ENCODE results near the gene FETUB.
"Not testable (repeated sequence)": the region's sequence is repeated elsewhere in the genome, so short reads cannot be mapped to it uniquely, and the experiment has no call there.

Gene FETUB

GRCh38 chr3:186665625-186666188 lies 25.5 kb downstream of the FETUB start, which contains the start of gene HRG:
Gene HRG, plus strand, starts transcription at chr3:186666014. Its CDS starts 18 bp downstream, at chr3:186666032.
- Histone ChIP-seq H3K4me3 (no peak within 1 kb of the TSS), H3K27ac (no peak within 1 kb of the TSS)

GRCh38 chr3:186668426-186668825 lies 28.2 kb downstream of the FETUB start:
- Histone ChIP-seq H3K4me3 (no peak overlapping the region), H3K27ac (no peak overlapping the region)

GRCh38 chr3:186669378-186670084 lies 29.3 kb downstream of the FETUB start:
- no peak overlapping the region for H3K4me3 ChIP-seq
- no peak overlapping the region for H3K27ac ChIP-seq

- Histone ChIP-seq H3K27ac (no peak overlapping the region), H3K4me3 (no peak overlapping the region)
Measured at GRCh38 chr3:186670155-186670554, 30.0 kb downstream of the FETUB start.

GRCh38 chr3:186671051-186671450 lies 30.9 kb downstream of the FETUB start:
- no peak overlapping the region for H3K4me3 ChIP-seq
- H3K27ac ChIP-seq = no peak overlapping the region

- Histone ChIP-seq H3K4me3 (no peak overlapping the region), H3K27ac (no peak overlapping the region)
Measured at GRCh38 chr3:186678604-186679003, 38.4 kb downstream of the FETUB start.

GRCh38 chr3:186679151-186679550 lies 39.0 kb downstream of the FETUB start:
- H3K27ac ChIP-seq = no peak overlapping the region
- H3K4me3 ChIP-seq = no peak overlapping the region

- no peak overlapping the region for H3K4me3 ChIP-seq
- H3K27ac ChIP-seq = no peak overlapping the region
Measured at GRCh38 chr3:186680869-186681268, 40.7 kb downstream of the FETUB start.

GRCh38 chr3:186682812-186683211 lies 42.6 kb downstream of the FETUB start:
- Histone ChIP-seq H3K4me3 (no peak overlapping the region), H3K27ac (no peak overlapping the region)

GRCh38 chr3:186683979-186684378 lies 43.8 kb downstream of the FETUB start:
- Histone ChIP-seq H3K27ac (no peak overlapping the region), H3K4me3 (no peak overlapping the region)

GRCh38 chr3:186686475-186686874 lies 46.3 kb downstream of the FETUB start:
- not testable (repeated sequence) for H3K27ac ChIP-seq, H3K4me3 ChIP-seq

- Histone ChIP-seq H3K27ac (no peak overlapping the region), H3K4me3 (no peak overlapping the region)
Measured at GRCh38 chr3:186687120-186687651, 47.0 kb downstream of the FETUB start.

GRCh38 chr3:186690304-186690703 lies 50.1 kb downstream of the FETUB start:
- H3K4me3 ChIP-seq, H3K27ac ChIP-seq: not testable (repeated sequence)

GRCh38 chr3:186691676-186692075 lies 51.5 kb downstream of the FETUB start:
- no peak overlapping the region for H3K27ac ChIP-seq
- no peak overlapping the region for H3K4me3 ChIP-seq

GRCh38 chr3:186693843-186694242 lies 53.6 kb downstream of the FETUB start:
- no peak overlapping the region for H3K4me3 ChIP-seq
- H3K27ac ChIP-seq = no peak overlapping the region

GRCh38 chr3:186694288-186695032 lies 54.3 kb downstream of the FETUB start:
- Histone ChIP-seq H3K4me3 (no peak overlapping the region), H3K27ac (no peak overlapping the region)

GRCh38 chr3:186696522-186696921 lies 56.3 kb downstream of the FETUB start:
- H3K27ac ChIP-seq = no peak overlapping the region
- no peak overlapping the region for H3K4me3 ChIP-seq

- Histone ChIP-seq H3K27ac (no peak overlapping the region), H3K4me3 (no peak overlapping the region)
Measured at GRCh38 chr3:186697510-186697909, 57.3 kb downstream of the FETUB start.

GRCh38 chr3:186700267-186700666 lies 60.1 kb downstream of the FETUB start:
- Histone ChIP-seq H3K4me3 (no peak overlapping the region), H3K27ac (no peak overlapping the region)

- not testable (repeated sequence) for H3K4me3 ChIP-seq, H3K27ac ChIP-seq
Measured at GRCh38 chr3:186702451-186702850, 62.3 kb downstream of the FETUB start.

Measured in skin epidermis (tissue), 12 donors.